Measurements from ENCODE around the gene GYPA.
A peak's percentile ranks its signal among the peaks of the same experiment; 100 is the strongest.
"Not testable (repeated sequence)": the region's sequence is repeated elsewhere in the genome, so short reads cannot be mapped to it uniquely, and the experiment has no call there.

GYPA gene

GRCh38 chr4:144140594-144141295, at the start of gene GYPA:
GYPA (minus strand) TSS chr4:144140718; CDS start chr4:144140635, 83 bp downstream.
- DNase-seq: not testable (repeated sequence)

DNA sequence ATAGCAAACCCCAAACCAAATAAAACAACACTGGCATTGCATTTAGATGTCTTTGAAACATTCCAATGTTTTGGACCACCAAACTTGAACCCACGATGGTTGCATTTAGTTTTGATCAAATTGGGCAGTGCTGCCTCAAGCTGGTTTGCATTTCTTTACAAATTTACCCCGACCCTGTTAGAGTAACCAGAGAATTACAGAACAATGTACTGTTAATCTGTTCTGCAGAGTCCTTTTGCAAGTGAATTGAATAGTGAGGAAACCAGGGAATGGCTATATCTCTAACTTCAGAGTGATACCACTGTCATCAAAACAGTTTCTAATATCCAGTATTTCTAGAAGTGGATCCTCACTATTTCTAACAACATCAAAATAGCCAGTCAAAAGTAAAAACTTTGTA, 49.5 kb upstream of the GYPA start:
- no peak for DNase-seq

DNA sequence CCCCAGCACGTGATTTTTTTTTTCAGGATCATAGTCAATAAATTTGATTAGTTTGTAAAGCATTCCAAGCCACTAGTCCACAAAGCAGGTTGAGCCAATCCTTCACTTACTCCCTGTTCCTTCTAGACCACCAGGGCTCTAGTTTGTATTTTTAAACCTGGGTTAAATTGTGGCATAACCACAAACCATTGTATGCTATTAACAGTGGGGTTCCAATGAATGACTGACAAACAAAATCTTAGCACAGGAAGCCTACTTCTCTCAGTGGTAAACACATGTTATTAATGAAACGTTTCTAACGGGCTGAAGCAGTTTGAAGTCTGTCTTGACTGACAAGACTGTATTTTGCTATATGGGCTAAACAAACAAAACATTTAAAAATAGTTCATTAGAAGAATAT, 48.6 kb upstream of the GYPA start:
- no peak for DNase-seq

- no peak for DNase-seq
Measured at GRCh38 chr4:144185086-144185485, 44.6 kb upstream of the GYPA start.

GRCh38 chr4:144183165-144183564, 42.6 kb upstream of the GYPA start:
- no peak for DNase-seq

- DNase-seq: no peak
Measured at GRCh38 chr4:144181391-144181790, 40.9 kb upstream of the GYPA start.

GRCh38 chr4:144179152-144179739, 38.7 kb upstream of the GYPA start:
- DNase-seq: no peak

DNA sequence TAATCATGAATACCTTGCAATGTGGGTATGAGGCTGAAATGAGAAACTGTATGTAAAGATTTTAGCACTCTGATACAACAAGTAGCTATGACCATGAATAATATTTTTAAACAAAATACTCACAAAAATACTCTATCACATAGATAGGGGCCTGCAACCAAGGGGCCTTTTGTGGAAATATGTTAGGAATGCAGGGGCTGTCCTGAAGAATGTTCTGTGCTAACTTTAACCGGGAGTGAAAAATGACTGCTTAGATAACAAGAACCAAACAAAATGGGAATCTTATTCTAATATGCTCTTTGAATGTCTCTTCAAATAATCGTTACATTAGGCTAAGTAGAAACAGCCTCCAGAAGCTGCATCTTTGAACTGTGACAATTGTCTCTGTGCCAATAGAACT, 37.9 kb upstream of the GYPA start:
- DNase-seq: no peak

DNA sequence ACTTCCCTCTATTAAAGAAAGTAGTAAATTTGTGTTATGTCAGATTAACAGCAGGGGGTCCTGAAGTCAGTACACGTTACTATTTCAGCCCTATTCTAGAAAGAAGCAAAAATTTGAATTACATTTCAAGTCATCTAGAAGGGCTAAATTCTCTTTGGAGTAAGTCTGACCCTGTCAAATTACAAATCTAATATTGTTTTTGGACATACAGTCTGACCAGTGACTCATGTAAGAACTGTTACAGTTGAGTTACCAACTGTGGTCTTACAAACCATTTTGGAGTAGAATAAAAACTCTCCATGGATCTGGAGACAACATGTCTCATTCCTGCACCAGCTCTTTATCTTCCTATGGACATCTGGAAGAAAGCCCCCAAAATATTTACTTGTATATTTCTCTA, 36.0 kb upstream of the GYPA start:
- DNase-seq: no peak

DNA sequence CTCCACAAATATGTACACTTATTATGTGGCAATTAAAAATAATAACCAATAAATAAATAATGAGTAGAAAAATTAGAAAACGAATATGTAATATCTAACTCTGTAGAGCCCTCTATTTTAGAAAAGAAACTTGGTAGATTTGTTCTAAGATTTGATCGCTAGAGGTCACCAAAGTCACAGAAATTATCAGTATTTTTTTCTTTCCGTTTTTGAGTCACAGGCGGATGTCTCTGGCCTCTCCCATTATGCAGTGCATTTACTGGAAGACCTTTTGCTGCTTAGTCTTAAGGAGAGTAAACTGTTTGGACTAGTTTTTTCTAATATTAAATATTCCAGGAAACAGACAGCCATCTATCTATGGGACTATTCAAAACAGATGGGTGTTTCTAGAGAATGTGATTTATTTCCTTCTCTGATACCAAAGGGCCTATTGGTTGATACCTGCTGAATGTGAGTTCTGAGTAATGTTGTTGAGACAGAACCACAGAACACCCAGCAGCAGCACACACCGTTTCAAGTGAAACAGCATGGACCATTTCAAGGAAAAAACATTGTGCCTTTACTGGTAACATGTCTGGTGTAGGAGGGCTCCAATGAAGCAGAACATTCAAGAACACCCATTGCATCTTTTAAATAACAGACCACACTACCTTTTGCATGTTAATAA, 34.0 kb upstream of the GYPA start:
- no peak for DNase-seq

DNA sequence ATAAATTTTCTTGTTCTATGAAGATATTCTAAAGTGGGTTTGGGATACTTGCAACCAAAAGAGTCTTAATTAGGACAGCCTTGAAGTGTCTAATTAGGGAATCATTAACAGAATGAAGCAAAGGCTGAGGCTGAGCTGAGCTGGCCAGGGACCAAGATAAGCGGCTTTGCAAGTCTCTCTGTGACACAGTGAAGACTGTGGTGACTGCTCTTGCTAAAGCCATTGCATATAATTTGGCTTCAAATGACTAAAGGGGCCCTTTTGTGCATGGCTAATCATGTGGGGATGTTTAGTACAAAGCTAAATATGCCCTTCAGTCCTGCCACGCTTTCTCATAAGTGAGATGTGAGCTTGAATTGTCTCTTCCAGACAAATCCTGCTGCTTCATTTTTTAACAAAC, 31.2 kb upstream of the GYPA start:
- no peak for DNase-seq

- no peak for DNase-seq
Measured at GRCh38 chr4:144169211-144169610, 28.7 kb upstream of the GYPA start.

DNA sequence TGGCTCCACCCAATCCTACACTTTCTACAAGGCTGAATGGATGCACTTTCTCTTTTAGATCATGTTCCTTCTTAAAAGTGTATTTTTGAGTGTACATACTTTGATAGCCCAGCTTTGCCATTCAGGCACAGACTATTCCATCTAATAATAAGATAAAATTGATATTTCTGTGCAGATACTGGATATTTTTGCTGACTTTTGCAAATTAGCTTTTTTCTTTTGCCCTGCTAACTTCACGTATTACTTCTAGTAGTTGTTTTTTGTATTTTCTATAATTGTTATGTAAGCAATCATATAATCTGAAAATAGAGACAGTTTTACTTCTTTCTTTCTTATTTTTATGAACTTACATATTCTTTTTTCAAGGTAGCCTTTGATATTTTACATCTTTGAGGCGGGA, 13.5 kb upstream of the GYPA start:
- no peak for DNase-seq

- DNase-seq: peak; percentile 33
Measured at GRCh38 chr4:144142690-144143326, 2.3 kb upstream of the GYPA start.

- no peak for DNase-seq
Measured at GRCh38 chr4:144141493-144141892, 975 bp upstream of the GYPA start.

GRCh38 chr4:144139991-144140390, 527 bp downstream of the GYPA start:
- DNase-seq: not testable (repeated sequence)

DNA sequence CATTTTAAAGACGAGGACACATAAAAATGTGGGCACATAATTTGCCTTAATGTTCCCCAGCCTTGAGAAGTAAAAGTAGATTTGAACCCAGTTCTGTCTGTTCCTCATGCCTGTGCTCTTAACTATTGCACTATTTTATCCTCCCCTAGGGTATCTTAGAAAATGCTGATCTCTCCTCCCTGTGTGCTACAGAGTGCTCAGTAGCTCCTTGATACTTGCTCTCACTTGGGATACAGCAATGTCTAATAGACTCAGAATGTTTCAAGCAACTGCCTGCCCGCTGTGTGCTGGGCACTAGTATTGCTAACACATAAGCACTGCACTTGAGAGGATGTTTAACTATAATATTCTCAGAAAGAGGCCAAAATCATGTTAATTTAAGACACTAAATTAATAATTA, 971 bp downstream of the GYPA start:
- DNase-seq: not testable (repeated sequence)

DNA sequence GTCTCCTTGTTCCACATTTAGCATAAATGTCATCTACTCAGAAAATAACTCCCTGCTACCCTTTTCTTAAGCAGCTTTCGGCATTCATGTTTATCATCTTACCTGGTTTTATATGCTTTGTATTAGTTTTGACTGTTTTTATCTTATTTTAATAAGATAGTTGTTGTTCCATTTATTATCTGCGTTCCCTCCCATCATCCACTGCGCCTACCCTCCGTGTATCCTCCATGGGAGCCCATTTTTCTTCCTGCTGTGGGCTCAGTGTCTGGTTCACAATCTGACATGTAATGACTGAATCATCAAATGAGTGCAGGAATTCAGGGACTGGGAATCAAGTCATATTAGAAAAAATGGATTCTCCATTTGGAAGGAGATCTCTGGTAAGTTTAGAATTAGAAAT, 2.3 kb downstream of the GYPA start:
- DNase-seq: not testable (repeated sequence)

DNA sequence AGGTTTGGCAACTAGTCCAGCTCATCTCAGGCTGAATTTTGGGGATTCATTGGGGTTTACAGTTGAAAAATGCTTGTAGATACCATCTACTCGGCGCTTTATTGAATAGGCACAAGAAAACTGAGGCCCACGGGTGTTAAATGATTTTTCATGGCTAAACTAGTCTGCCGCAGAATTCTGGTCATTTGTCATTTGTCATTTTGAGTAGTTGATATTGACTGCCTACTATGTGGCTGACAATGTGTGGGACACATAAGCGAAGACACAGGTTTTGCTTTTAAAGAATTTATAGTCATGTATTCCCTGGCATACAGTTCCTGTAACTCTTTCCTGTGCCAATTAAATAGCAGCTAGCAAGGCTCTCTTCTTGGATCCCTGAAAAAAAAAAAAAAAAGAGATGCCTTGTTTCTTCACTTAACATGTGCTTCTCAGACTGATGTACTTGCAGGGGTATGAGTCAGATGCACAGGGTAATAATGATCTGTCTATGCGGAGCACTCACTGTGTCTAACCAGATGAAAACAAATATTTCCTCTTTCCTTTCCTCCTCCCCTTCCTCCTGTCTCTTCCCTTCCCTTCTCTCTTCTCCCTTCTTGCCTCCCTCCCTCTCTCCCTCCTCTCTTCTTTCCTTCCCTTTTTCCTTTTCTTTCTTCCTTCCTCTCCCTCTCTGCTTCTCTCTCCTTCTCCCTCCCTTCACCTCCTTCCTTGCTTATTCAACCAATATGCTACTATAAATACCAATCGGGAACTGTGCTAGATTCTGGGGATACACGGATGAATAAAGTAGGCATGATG, 3.2 kb downstream of the GYPA start:
- not testable (repeated sequence) for DNase-seq

- DNase-seq: not testable (repeated sequence)
Measured at GRCh38 chr4:144136189-144136588, 4.3 kb downstream of the GYPA start.

DNA sequence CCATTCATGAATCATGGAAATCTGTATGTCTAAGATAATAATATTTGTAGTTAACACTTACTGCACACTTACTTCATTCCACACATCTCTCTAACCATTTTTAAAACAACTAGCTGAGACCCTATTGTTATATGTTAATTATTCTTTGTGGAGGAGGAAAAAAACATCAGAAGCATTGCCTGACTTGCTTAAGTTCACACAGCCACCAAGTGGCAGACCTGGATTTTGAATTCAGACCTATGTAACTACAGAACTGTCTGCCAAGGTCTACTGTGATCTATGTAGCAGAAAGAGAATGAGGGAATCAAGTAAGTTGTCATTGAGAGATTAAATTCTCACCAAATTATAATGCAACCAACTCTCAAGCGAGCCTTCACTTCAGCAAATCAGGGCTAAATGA, 10.4 kb downstream of the GYPA start:
- DNase-seq: not testable (repeated sequence)

- DNase-seq: not testable (repeated sequence)
Measured at GRCh38 chr4:144129336-144129875, 11.1 kb downstream of the GYPA start.

All from stimulated activated CD8-positive, alpha-beta memory T cell treated with anti-CD3 and anti-CD28 coated beads, Interleukin-4, amount 100 ng/mL, for 48 hours (primary cell).